ENCODE measurements around the gene LAMP5.

Gene LAMP5

GRCh38 chr20:9508240-9508661 is 6.1 kb upstream of the LAMP5 start:
- Histone ChIP-seq H4K20me1 (ENCODE audit: control insufficient read depth, insufficient read depth, low read depth, low read length) (no peaks in the 10 kb centered on the region), H3K4me3 (ENCODE audit: low read length) (no peak overlapping the region), H3F3A (ENCODE audit: control insufficient read depth, insufficient read depth) (no peaks in the 10 kb centered on the region), H3K4me1 (ENCODE audit: control insufficient read depth, low read length) (no peaks in the 10 kb centered on the region), H3K27me3 (ENCODE audit: control insufficient read depth, low read length) (peaks cover 2% of the 10 kb centered on the region; the same call in 1 of the 2 replicates), H3K4me2 (ENCODE audit: low read length) (no peak overlapping the region), H3K9me2 (replicated peaks; ENCODE audit: control insufficient read depth, low read length) (no peaks in the 10 kb centered on the region), H3K36me3 (ENCODE audit: control insufficient read depth, low read length) (no peaks in the 10 kb centered on the region), H3K9me3 (ENCODE audit: control insufficient read depth, insufficient read depth, low read length) (no peaks in the 10 kb centered on the region), H3K27ac (ENCODE audit: low read depth, low read length) (no peak overlapping the region), H3K79me2 (ENCODE audit: control insufficient read depth, low read length) (no peaks in the 10 kb centered on the region)
- TF ChIP-seq EZH2phosphoT487 (IDR thresholded peaks at IDR 0.05; ENCODE audit: borderline replicate concordance, low read length) (no peak), CTCF (IDR thresholded peaks at IDR 0.05; ENCODE audit: low read depth, low read length, poor library complexity, severe bottlenecking) (no peak)

- H3K4me1 ChIP-seq (ENCODE audit: control insufficient read depth, low read length) = no peaks in the 10 kb centered on the region
- H3K9me3 ChIP-seq (ENCODE audit: control insufficient read depth, insufficient read depth, low read length) = no peaks in the 10 kb centered on the region
- H4K20me1 ChIP-seq (ENCODE audit: control insufficient read depth, insufficient read depth, low read depth, low read length) = no peaks in the 10 kb centered on the region
- H3K79me2 ChIP-seq (ENCODE audit: control insufficient read depth, low read length) = no peaks in the 10 kb centered on the region
- peaks cover 4% of the 10 kb centered on the region for H3K27me3 ChIP-seq (ENCODE audit: control insufficient read depth, low read length)
- H3K27ac ChIP-seq (ENCODE audit: low read depth, low read length) = no peak overlapping the region
- H3K9me2 ChIP-seq (replicated peaks; ENCODE audit: control insufficient read depth, low read length) = no peaks in the 10 kb centered on the region
- H3F3A ChIP-seq (ENCODE audit: control insufficient read depth, insufficient read depth) = no peaks in the 10 kb centered on the region
- H3K4me2 ChIP-seq (ENCODE audit: low read length) = no peak overlapping the region
- TF ChIP-seq CTCF (IDR thresholded peaks at IDR 0.05; ENCODE audit: low read depth, low read length, poor library complexity, severe bottlenecking) (no peak), EZH2phosphoT487 (IDR thresholded peaks at IDR 0.05; ENCODE audit: borderline replicate concordance, low read length) (no peak)
- H3K4me3 ChIP-seq (ENCODE audit: low read length) = no peak overlapping the region
- no peaks in the 10 kb centered on the region for H3K36me3 ChIP-seq (ENCODE audit: control insufficient read depth, low read length)
Observed at GRCh38 chr20:9508696-9509178, 5.7 kb upstream of the LAMP5 start.

GRCh38 chr20:9509246-9509645 is 5.1 kb upstream of the LAMP5 start:
- no peak overlapping the region for H3K4me2 ChIP-seq (ENCODE audit: low read length)
- H3K27ac ChIP-seq (ENCODE audit: low read depth, low read length) = no peak overlapping the region
- H3F3A ChIP-seq (ENCODE audit: control insufficient read depth, insufficient read depth) = no peaks in the 10 kb centered on the region
- H3K27me3 ChIP-seq (ENCODE audit: control insufficient read depth, low read length) = peaks cover 9% of the 10 kb centered on the region
- H3K4me3 ChIP-seq (ENCODE audit: low read length) = no peak overlapping the region
- no peaks in the 10 kb centered on the region for H3K79me2 ChIP-seq (ENCODE audit: control insufficient read depth, low read length)
- H3K9me3 ChIP-seq (ENCODE audit: control insufficient read depth, insufficient read depth, low read length) = no peaks in the 10 kb centered on the region
- TF ChIP-seq CTCF (IDR thresholded peaks at IDR 0.05; ENCODE audit: low read depth, low read length, poor library complexity, severe bottlenecking) (no peak), EZH2phosphoT487 (IDR thresholded peaks at IDR 0.05; ENCODE audit: borderline replicate concordance, low read length) (no peak)
- H3K36me3 ChIP-seq (ENCODE audit: control insufficient read depth, low read length) = no peaks in the 10 kb centered on the region
- H3K4me1 ChIP-seq (ENCODE audit: control insufficient read depth, low read length) = no peaks in the 10 kb centered on the region
- no peaks in the 10 kb centered on the region for H4K20me1 ChIP-seq (ENCODE audit: control insufficient read depth, insufficient read depth, low read depth, low read length)
- no peaks in the 10 kb centered on the region for H3K9me2 ChIP-seq (replicated peaks; ENCODE audit: control insufficient read depth, low read length)

All from DOHH2 (cell line).